ENCODE measurements around the gene ZNF626. TPM values are rescaled to one million over a fixed set of nuclear protein-coding genes. Genes with fewer than 3 reads are reported as not detected.
"Not testable (repeated sequence)": the region's sequence is repeated elsewhere in the genome, so short reads cannot be mapped to it uniquely, and the experiment has no call there.

Gene ZNF626
- total RNA-seq, 1 experiment from 2014 or later, result 3.6 TPM

DNA sequence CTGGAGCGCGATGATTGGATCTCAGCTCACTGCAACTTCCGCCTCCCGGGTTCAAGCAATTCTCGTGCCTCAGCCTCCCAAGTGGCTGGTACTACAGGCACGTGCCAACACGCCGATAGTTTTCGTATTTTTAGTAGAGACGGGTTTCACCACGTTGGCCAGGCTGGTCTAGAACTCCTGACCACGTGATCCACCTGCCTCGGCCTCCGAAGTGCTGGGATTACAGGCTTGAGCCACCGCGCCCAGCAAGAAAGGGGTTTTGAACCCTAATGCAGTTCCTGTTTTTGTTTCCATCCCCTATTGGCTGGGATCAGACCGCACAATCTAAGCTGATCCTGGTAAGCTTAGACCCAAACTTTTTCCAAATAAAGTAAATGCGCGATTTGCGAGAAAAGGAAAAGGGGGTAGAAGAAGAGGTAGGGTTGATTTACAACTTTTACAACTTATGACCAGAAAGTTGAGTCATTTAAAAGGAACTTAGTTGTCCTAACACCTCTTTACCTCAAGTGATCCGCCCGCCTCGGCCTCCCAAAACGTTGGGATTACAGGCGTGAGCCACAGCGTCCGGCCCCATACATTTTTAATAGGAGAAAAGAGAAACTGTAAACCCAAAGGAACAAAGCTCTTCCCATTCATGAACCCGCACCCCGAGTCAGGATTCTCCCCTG, 764 bp downstream of the ZNF626 start:
- H3K4me3 ChIP-seq, result peak overlapping the region; percentile 66
- CTCF ChIA-PET, result interaction anchor here (0.7 kb wide), 1 partner anchor 422 kb away, joined by 3 read pairs; no protein-coding TSS in a partner anchor

DNA sequence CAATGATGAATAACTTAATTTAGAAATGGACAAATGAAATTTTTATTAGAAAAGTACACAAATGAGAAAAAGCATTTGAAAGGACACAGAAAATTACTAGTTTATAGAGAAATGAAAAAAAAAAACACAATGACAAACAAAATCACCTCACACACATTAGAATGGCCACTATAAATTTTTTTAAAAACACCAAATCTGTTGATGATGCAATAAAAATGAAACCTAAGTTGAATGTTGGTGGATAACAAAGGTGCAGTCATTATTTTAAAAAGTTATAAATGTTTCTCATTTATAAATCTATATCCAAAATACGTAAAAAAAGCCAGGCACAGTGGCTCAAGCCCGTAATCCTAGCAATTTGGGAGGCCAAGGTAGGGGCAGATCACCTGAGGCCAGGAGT, 20.8 kb downstream of the ZNF626 start:
- H3K9me2 ChIP-seq (ENCODE audit: insufficient read depth), result no peaks in the 10 kb centered on the region
- TF ChIP-seq CTCF (conservative IDR thresholded peaks at IDR 0.05) (no peak), EZH2 (IDR thresholded peaks at IDR 0.05; ENCODE audit: low read depth) (no peak)
- H3K4me3 ChIP-seq, result no peak overlapping the region
- DNase-seq, result no peak
- no peaks in the 10 kb centered on the region for H3K79me2 ChIP-seq (ENCODE audit: low read depth)
- H3K4me1 ChIP-seq (replicated peaks; ENCODE audit: insufficient read depth), result no peaks in the 10 kb centered on the region
- peaks cover 22% of the 10 kb centered on the region for H3K36me3 ChIP-seq (ENCODE audit: low read depth)
- no peaks in the 10 kb centered on the region for H4K20me1 ChIP-seq (ENCODE audit: insufficient read depth)
- no peak overlapping the region for H2AFZ ChIP-seq
- intact Hi-C loops (cut with micrococcal nuclease; ENCODE audit: unreplicated experiment), result no loop called here
- H3F3A ChIP-seq (ENCODE audit: insufficient read depth, low read depth), result no peaks in the 10 kb centered on the region
- POLR2A ChIA-PET (ENCODE audit: unreplicated experiment), result no interaction called here
- H3K9me3 ChIP-seq (ENCODE audit: insufficient read depth, low read depth), result peaks cover 34% of the 10 kb centered on the region
- CTCF ChIA-PET, result no interaction called here
- no TSS peak for BruUV-seq (replicated peaks)
- no peak overlapping the region for H3K27ac ChIP-seq
- no peak overlapping the region for H3K4me2 ChIP-seq
- H3K27me3 ChIP-seq (ENCODE audit: insufficient read depth, low read depth), result no peaks in the 10 kb centered on the region

More for the DNA sequence above, 764 bp downstream of the ZNF626 start:
- TSS peak; percentile 50 for BruUV-seq (replicated peaks)
- peak overlapping the region; percentile 81 for H2AFZ ChIP-seq
- DNase-seq, result no peak
- H3K27ac ChIP-seq, result no peak overlapping the region
- no peaks in the 10 kb centered on the region for H3K9me2 ChIP-seq (ENCODE audit: insufficient read depth)
- H3K4me2 ChIP-seq, result peak overlapping the region; percentile 73
- TF ChIP-seq EZH2 (IDR thresholded peaks at IDR 0.05; ENCODE audit: low read depth) (no peak), CTCF (conservative IDR thresholded peaks at IDR 0.05) (no peak)
- peaks cover 29% of the 10 kb centered on the region for H3K9me3 ChIP-seq (ENCODE audit: insufficient read depth, low read depth)
- H3K27me3 ChIP-seq (ENCODE audit: insufficient read depth, low read depth), result no peaks in the 10 kb centered on the region
- H4K20me1 ChIP-seq (ENCODE audit: insufficient read depth), result no peaks in the 10 kb centered on the region
- H3K79me2 ChIP-seq (ENCODE audit: low read depth), result peaks cover 21% of the 10 kb centered on the region
- peaks cover 27% of the 10 kb centered on the region for H3K36me3 ChIP-seq (ENCODE audit: low read depth)
- H3K4me1 ChIP-seq (replicated peaks; ENCODE audit: insufficient read depth), result no peaks in the 10 kb centered on the region
- no peaks in the 10 kb centered on the region for H3F3A ChIP-seq (ENCODE audit: insufficient read depth, low read depth)
- intact Hi-C loops (cut with micrococcal nuclease; ENCODE audit: unreplicated experiment), result no loop called here
- POLR2A ChIA-PET (ENCODE audit: unreplicated experiment), result no interaction called here

DNA sequence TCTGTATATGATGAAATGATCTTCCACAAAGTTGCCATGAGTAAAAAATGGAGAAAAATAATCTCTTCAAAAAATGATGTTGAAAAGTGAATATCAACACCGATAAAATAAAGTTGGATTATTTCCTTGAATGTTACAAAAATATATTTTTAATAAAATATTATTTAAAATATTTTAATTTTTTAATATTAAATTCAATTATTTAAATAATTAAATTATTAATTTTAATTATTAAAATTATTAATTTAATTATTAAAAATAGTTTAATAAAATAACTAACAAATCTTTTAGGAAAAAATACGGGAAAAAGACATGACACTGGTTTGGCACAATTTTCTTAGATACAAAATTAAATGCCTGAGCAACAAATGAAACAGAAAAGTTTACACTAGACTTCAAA, 21.3 kb downstream of the ZNF626 start:
- Histone ChIP-seq H3K4me1 (replicated peaks; ENCODE audit: insufficient read depth) (no peaks in the 10 kb centered on the region), H3K36me3 (ENCODE audit: low read depth) (peaks cover 22% of the 10 kb centered on the region), H3K9me3 (ENCODE audit: insufficient read depth, low read depth) (peaks cover 36% of the 10 kb centered on the region), H3K27ac (no peak overlapping the region), H3K79me2 (ENCODE audit: low read depth) (no peaks in the 10 kb centered on the region), H4K20me1 (ENCODE audit: insufficient read depth) (no peaks in the 10 kb centered on the region), H3K27me3 (ENCODE audit: insufficient read depth, low read depth) (no peaks in the 10 kb centered on the region), H2AFZ (no peak overlapping the region), H3F3A (ENCODE audit: insufficient read depth, low read depth) (no peaks in the 10 kb centered on the region), H3K4me3 (no peak overlapping the region), H3K4me2 (no peak overlapping the region), H3K9me2 (ENCODE audit: insufficient read depth) (no peaks in the 10 kb centered on the region)
- intact Hi-C loops (cut with micrococcal nuclease; ENCODE audit: unreplicated experiment), result no loop called here
- ChIA-PET POLR2A (ENCODE audit: unreplicated experiment) (no interaction called here), CTCF (no interaction called here)
- TF ChIP-seq EZH2 (IDR thresholded peaks at IDR 0.05; ENCODE audit: low read depth) (no peak), CTCF (conservative IDR thresholded peaks at IDR 0.05) (no peak)
- no TSS peak for BruUV-seq (replicated peaks)
- DNase-seq, result no peak

DNA sequence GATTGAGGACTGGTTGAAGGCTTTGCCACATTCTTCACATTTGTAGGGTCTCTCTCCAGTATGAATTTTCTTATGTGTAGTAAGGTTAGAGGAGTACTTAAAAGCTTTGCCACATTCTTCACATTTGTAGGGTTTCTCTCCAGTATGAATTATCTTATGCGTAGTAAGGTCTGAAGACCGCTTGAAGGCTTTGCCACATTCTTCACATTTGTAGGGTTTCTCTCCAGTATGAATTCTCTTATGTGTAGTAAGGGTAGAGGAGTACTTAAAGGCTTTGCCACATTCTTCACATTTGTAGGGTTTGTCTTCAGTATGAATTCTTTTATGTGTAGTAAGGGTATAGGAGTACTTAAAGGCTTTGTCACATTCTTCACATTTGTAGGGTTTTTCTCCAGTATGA, 36.8 kb downstream of the ZNF626 start:
- H3K27ac ChIP-seq; BruUV-seq (replicated peaks); intact Hi-C loops (cut with micrococcal nuclease; ENCODE audit: unreplicated experiment): not testable (repeated sequence)

More for the DNA sequence above, 36.8 kb downstream of the ZNF626 start:
- DNase-seq; H3K9me2 ChIP-seq (ENCODE audit: insufficient read depth); H3K27me3 ChIP-seq (ENCODE audit: insufficient read depth, low read depth); POLR2A ChIA-PET (ENCODE audit: unreplicated experiment); H3K79me2 ChIP-seq (ENCODE audit: low read depth); H3K4me2 ChIP-seq; H2AFZ ChIP-seq; H3K4me1 ChIP-seq (replicated peaks; ENCODE audit: insufficient read depth); CTCF ChIA-PET; H3K36me3 ChIP-seq (ENCODE audit: low read depth); H4K20me1 ChIP-seq (ENCODE audit: insufficient read depth); H3F3A ChIP-seq (ENCODE audit: insufficient read depth, low read depth); H3K4me3 ChIP-seq: not testable (repeated sequence)
- peaks cover 43% of the 10 kb centered on the region for H3K9me3 ChIP-seq (ENCODE audit: insufficient read depth, low read depth)

Data from PC-9 (cell line).